Stomach (tissue), 9 donors: ENCODE results near the gene RIPOR3. TPM values are rescaled to one million over a fixed set of nuclear protein-coding genes. Genes with fewer than 3 reads are reported as not detected.
A peak's percentile ranks its signal among the peaks of the same experiment; 100 is the strongest.

Experiments used
- DNase-seq, 2 donors: peaks; one replicate each; pipeline versions ENCODE4 v3.0.0 to v3.0.0-alpha.2; 2013 to 2019
- H3K27ac ChIP-seq, 5 donors: fragments of 200-600 bp in 4 of 5; sonication (generic) in 4 of 5; one replicate each; pipeline ENCODE4 v1.5.1; 2013 to 2019; ENCODE audit warnings: mild to moderate bottlenecking in 1 of 5, moderate library complexity in 1 of 5
- H3K27me3 ChIP-seq, 3 donors: fragments of 200-600 bp; sonication (generic); one replicate each; pipeline ENCODE4 v1.5.1; 2017 to 2019; ENCODE audit warnings: mixed run types in 1 of 3
- H3K36me3 ChIP-seq, 4 donors: fragments of 200-600 bp; sonication (generic); 1 replicate in 3 of 4; 2 replicates in 1 of 4; pipeline ENCODE4 v1.5.1; 2016 to 2019
- H3K4me1 ChIP-seq, 4 donors: fragments of 200-600 bp; sonication (generic); one replicate each; pipeline ENCODE4 v1.5.1; 2016 to 2019
- H3K4me3 ChIP-seq, 4 donors: fragments of 200-600 bp; sonication (generic) in 3 of 4; one replicate each; pipeline ENCODE4 v1.5.1; 2016 to 2019; ENCODE audit warnings: mild to moderate bottlenecking in 1 of 4
- H3K9me3 ChIP-seq, 4 donors: fragments of 200-600 bp; sonication (generic); one replicate each; pipeline ENCODE4 v1.5.1; 2016 to 2019
- EP300 ChIP-seq: sonication (generic); formaldehyde crosslinking; IDR thresholded peaks from one replicate; pipeline ENCODE4 v1.6.1; 2017; ENCODE audit warnings: antibody characterized with exemption
- POLR2A ChIP-seq, 4 donors: fragments of 450-650 bp; IDR thresholded peaks; one replicate each; pipeline ENCODE4 v1.6.1; 2016; ENCODE audit warnings: antibody characterized with exemption in 4 of 4, control low read depth in 2 of 4, mild to moderate bottlenecking in 1 of 4, moderate library complexity in 1 of 4
- POLR2AphosphoS5 ChIP-seq, 3 donors: sonication (generic); formaldehyde crosslinking; IDR thresholded peaks; one replicate each; pipeline ENCODE4 v1.6.1; 2016; ENCODE audit warnings: antibody characterized with exemption in 3 of 3
- WGBS, 5 donors: extraction: QIAGEN DNeasy Blood & Tissue Kit in 3 of 5; methylation state at CpG; one replicate each; pipeline versions ENCODE4 v1.1.5 to v1.1.7; 2013 to 2018; 5-methylcytosine and 5-hydroxymethylcytosine counted together
- intact Hi-C: fragments of 100-400 bp; cut with DNase I; formaldehyde crosslinking; loops from one replicate; pipeline ENCODE4 v1.15.1; 2023; ENCODE audit warnings: low total_unique reads
- polyA plus RNA-seq, 3 donors: library from polyadenylated mRNA; stranded (reverse); fragments of 200-250 nt; gene quantifications; one replicate each; pipeline ENCODE4 v1.2.3, GENCODE V29; 2013
- total RNA-seq, 5 donors: library from RNA; depleted of rRNA; stranded (reverse); fragments of >200 nt; gene quantifications; one replicate each; pipeline versions ENCODE4 v1.1.0 to v1.2.3, GENCODE V29; 2014 to 2016
- TF ChIP-seq, protein P1 (sequence below), 7 experiments: fragments of 450-650 bp in 4 of 7; fragments of 200-600 bp in 3 of 7; sonication (generic) in 3 of 7; IDR thresholded peaks; one replicate each; pipeline ENCODE4 v1.5.1; 2016 to 2019; ENCODE audit warnings: antibody characterized with exemption in 7 of 7, control low read depth in 2 of 7, mild to moderate bottlenecking in 1 of 7
- donor health status: healthy with polysubstance abuse.
- donor health status: Bipolar disorder and iron deficiency.
- donor health status: healthy.

RIPOR3 gene
- total and polyA plus RNA-seq, 8 donors, result 4.4 to 61.1 (median 8.2) TPM

GRCh38 chr20:50559856-50560638 lies 131.3 kb downstream of the RIPOR3 start:
- Histone ChIP-seq H3K4me1 (peaks cover 22 to 85% (median 56%) of the 10 kb centered on the region in 4 donors), H3K27ac (peak overlapping the region in 1 of 5 donors; percentile 66), H3K27me3 (no peaks in the 10 kb centered on the region), H3K36me3 (peaks cover 0 to 39% (median 23%) of the 10 kb centered on the region in 4 donors), H3K9me3 (no peaks in the 10 kb centered on the region), H3K4me3 (no peak overlapping the region)
- TF ChIP-seq EP300, result no peak
- TF ChIP-seq, protein P1, sequence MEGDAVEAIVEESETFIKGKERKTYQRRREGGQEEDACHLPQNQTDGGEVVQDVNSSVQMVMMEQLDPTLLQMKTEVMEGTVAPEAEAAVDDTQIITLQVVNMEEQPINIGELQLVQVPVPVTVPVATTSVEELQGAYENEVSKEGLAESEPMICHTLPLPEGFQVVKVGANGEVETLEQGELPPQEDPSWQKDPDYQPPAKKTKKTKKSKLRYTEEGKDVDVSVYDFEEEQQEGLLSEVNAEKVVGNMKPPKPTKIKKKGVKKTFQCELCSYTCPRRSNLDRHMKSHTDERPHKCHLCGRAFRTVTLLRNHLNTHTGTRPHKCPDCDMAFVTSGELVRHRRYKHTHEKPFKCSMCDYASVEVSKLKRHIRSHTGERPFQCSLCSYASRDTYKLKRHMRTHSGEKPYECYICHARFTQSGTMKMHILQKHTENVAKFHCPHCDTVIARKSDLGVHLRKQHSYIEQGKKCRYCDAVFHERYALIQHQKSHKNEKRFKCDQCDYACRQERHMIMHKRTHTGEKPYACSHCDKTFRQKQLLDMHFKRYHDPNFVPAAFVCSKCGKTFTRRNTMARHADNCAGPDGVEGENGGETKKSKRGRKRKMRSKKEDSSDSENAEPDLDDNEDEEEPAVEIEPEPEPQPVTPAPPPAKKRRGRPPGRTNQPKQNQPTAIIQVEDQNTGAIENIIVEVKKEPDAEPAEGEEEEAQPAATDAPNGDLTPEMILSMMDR (IDR thresholded peaks at IDR 0.05), result no peak
- no peak for TF ChIP-seq POLR2A (IDR thresholded peaks at IDR 0.05)
- no peak for TF ChIP-seq POLR2AphosphoS5 (IDR thresholded peaks at IDR 0.05)
- WGBS, 5 donors, result 73 to 87% (median 84%) methylated on average over 8 of the region's 8 CpGs
- DNase-seq, result no peak
- intact Hi-C loops, result no loop called here

DNA sequence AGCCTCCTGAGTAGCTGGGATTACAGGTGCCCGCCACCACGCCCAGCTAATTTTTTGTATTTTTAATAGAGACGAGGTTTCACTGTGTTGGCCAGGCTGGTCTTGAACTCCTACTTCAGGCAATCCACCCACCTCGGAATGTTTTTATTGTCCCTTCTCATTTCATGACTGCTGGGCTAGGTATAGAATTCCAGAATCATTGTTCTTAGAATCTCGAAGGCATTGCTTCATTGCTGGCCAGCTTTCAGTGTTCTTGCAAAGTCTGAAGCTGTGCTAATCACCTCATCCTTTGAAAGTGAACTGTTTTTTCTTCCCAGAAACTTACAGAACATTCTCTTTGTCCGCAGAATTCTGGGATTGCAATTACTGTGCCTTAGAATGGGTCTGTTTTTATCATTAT lies 132.2 kb downstream of the RIPOR3 start:
- no peaks in the 10 kb centered on the region for H3K9me3 ChIP-seq
- H3K27ac ChIP-seq, result no peak overlapping the region
- WGBS, 5 donors, result 92 to 97% (median 96%) methylated on average over 6 of the region's 6 CpGs
- no peaks in the 10 kb centered on the region for H3K27me3 ChIP-seq
- intact Hi-C loops, result no loop called here
- H3K4me1 ChIP-seq, result peaks cover 22 to 83% (median 49%) of the 10 kb centered on the region in 4 donors
- TF ChIP-seq POLR2AphosphoS5 (IDR thresholded peaks at IDR 0.05), result no peak
- TF ChIP-seq, protein P1 (IDR thresholded peaks at IDR 0.05), result no peak
- no peak for TF ChIP-seq POLR2A (IDR thresholded peaks at IDR 0.05)
- TF ChIP-seq EP300, result no peak
- peaks cover 0 to 34% (median 20%) of the 10 kb centered on the region in 4 donors for H3K36me3 ChIP-seq
- DNase-seq, result no peak
- no peak overlapping the region for H3K4me3 ChIP-seq

DNA sequence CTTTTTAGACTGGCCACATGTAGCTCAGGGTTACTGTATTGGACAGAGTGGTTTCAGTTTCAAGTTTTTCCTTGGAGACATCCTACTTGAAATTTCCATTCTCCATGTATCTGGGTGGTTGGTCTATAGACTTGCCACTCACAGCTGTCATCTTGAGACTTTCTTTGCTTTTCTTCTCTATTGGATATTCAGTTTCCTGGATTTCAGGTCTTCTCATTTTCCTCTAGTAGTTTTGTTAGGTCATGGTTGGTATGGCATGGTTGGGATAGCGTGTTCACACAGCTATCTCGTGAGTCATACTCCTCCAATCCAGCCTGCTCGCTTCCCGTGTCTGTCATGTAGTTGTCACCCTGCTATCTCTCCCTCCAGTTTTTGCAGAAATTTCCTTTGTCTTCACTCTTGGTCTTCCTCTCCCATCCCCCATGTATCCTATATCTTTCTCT lies 132.8 kb downstream of the RIPOR3 start:
- peaks cover 22 to 83% (median 48%) of the 10 kb centered on the region in 4 donors for H3K4me1 ChIP-seq
- TF ChIP-seq POLR2A (IDR thresholded peaks at IDR 0.05) (no peak), EP300 (no peak), POLR2AphosphoS5 (IDR thresholded peaks at IDR 0.05) (no peak)
- TF ChIP-seq, protein P1 (IDR thresholded peaks at IDR 0.05), result no peak
- peaks cover 0 to 33% (median 19%) of the 10 kb centered on the region in 4 donors for H3K36me3 ChIP-seq
- H3K4me3 ChIP-seq, result no peak overlapping the region
- no peak for DNase-seq
- WGBS, 5 donors, result 61 to 86% (median 83%) methylated on average over 4 of the region's 4 CpGs
- no peak overlapping the region for H3K27ac ChIP-seq
- H3K27me3 ChIP-seq, result no peaks in the 10 kb centered on the region
- intact Hi-C loops, result no loop called here
- no peaks in the 10 kb centered on the region for H3K9me3 ChIP-seq

DNA sequence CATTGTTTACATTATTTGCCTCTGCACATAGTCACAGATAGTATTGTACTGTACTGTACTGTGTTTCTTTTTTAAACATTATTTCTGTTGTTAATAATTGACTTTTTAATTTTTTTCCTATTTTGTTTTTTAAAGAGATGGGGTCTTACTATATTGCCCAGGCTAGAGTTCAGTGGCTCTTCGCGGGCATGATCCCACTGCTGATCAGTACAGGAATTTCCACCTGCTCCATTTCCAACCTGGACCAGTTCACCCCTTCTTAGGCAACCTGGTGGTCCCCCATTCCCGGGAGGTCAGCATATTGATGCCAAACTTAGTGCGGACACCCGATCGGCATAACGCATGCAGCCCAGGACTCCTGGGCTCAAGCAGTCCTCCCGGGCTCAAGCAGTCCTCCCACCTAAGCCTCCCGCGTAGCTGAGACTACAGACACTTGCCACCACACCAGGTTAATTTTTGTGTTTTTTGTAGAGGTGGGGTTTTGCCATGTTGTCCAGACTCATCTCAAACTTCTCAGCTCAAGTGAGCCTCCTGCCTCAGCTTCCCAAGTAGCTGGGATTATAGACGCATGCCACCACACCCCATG lies 133.7 kb downstream of the RIPOR3 start:
- TF ChIP-seq POLR2AphosphoS5 (IDR thresholded peaks at IDR 0.05) (no peak), POLR2A (IDR thresholded peaks at IDR 0.05) (no peak), EP300 (no peak)
- TF ChIP-seq, protein P1 (IDR thresholded peaks at IDR 0.05), result no peak
- intact Hi-C loops, result no loop called here

More for the DNA sequence above, 133.7 kb downstream of the RIPOR3 start:
- DNase-seq, result no peak
- no peak overlapping the region for H3K4me3 ChIP-seq
- 91 to 95% (median 95%) methylated on average over 11 of the region's 11 CpGs for WGBS, 5 donors
- H3K27me3 ChIP-seq, result no peaks in the 10 kb centered on the region
- H3K4me1 ChIP-seq, result peaks cover 22 to 78% (median 45%) of the 10 kb centered on the region in 4 donors
- H3K27ac ChIP-seq, result no peak overlapping the region
- no peaks in the 10 kb centered on the region for H3K9me3 ChIP-seq
- peaks cover 0 to 25% (median 14%) of the 10 kb centered on the region in 4 donors for H3K36me3 ChIP-seq
